HG03060 (cell line): ENCODE data around the gene KIR3DL2.
"Not testable (repeated sequence)": the region's sequence is repeated elsewhere in the genome, so short reads cannot be mapped to it uniquely, and the experiment has no call there.

Source experiments
- ATAC-seq: cut with Tn5 transposase; IDR thresholded peaks from one replicate; pipeline ENCODE4 v1.9.1; 2021; ENCODE audit warnings: low read depth, moderate number of reproducible peaks; ENCODE audit not compliant: unreplicated experiment

KIR3DL2 gene

DNA sequence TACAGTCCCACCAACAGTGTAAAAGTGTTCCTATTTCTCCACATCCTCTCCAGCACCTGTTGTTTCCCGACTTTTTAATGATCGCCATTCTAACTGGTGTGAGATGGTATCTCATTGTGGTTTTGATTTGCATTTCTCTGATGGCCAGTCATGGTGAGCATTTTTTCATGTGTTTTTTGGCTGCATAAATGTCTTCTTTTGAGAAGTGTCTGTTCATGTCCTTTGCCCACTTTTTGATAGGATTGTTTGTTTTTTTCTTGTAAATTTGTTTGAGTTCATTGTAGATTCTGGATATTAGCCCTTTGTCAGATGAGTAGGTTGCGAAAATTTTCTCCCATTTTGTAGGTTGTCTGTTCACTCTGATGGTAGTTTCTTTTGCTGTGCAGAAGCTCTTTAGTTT is 13.2 kb downstream of the KIR3DL2 start:
- not testable (repeated sequence) for ATAC-seq

GRCh38 chr19:54871696-54872095 is 21.5 kb downstream of the KIR3DL2 start:
- ATAC-seq, result no peak

GRCh38 chr19:54873990-54874389 is 23.7 kb downstream of the KIR3DL2 start, which contains the start of gene FCAR:
Gene FCAR, plus strand, starts transcription at chr19:54874235. Its CDS starts 55 bp downstream, at chr19:54874290.
- ATAC-seq, result no peak

- ATAC-seq, result no peak
These were observed 25.3 kb downstream of the KIR3DL2 start for GRCh38 chr19:54875506-54875905.

DNA sequence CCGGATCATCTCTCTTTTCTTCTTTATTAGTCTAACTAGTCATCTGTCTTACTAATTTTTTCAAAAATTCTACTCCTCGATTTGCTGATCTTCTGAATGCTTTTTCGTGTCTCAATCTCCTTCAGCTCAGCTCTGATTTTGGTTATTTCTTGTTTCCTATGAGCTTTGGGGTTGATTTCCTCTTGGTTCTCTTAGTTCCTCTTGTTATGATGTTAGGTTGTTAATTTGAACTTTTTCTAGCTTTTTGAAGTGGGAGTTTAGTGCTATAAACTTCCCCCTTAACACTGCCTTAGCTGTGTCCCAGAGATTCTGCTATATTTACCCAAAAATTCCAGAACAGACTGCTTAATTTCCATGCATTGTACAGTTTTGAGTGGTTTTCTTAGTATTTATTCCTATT is 27.2 kb downstream of the KIR3DL2 start:
- no peak for ATAC-seq

DNA sequence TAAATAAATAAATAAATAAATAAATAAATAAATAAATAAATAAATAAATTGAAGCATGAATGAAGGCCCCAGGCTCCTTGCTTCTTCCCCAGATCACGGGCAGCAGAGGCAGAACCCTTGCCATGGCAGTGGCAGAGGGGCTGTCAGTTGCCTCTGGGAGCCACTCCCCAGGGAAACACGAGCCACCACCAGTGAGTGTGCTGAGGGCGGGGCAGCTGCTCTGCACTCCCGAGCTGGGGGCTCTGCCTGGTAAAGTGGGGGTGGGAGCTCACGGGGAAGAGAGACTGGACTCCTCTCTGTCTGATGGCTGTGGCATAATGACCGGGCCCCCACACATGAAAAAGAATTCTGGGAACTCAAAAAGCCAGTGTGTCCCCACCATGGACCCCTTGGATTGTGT is 31.6 kb downstream of the KIR3DL2 start:
- ATAC-seq, result no peak

DNA sequence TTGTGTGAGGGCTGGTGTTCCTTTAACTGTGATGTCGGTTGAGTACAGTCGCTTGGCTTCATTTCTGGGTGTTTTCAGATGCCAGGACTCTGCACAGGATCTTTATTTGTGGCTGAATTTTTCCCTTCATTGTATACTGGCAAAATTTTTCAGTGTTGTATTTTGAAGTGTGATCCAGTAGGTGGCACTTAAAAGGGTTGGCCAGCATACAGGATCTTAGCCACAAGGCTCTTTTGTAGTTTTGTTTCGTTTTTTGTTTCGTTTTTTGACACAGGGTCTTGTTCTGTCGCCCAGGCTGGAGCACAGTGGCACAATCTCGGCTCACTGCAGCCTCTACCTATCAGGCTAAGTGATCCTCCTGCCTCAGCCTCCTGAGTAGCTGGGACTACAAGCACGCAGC is 32.5 kb downstream of the KIR3DL2 start:
- no peak for ATAC-seq

DNA sequence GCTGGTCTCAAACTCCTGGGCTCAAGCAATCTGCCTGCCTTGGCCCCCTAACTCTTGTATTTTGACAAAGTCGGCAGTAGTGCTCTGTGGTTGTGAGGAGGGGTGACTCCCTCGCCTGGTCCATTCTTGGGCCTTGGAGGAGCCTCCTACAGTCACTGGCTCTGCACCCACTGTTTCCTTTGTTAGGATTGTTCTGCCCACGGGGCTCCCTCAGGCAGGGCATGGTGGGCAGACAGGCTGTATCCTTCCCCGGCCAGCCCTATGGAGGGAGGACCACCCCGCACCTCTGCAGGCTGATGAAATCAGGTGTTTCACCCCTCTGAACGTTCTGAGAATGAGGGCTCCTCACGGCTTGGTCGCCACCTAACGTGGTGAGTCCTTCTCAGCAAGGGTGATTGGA is 33.0 kb downstream of the KIR3DL2 start:
- ATAC-seq, result no peak

DNA sequence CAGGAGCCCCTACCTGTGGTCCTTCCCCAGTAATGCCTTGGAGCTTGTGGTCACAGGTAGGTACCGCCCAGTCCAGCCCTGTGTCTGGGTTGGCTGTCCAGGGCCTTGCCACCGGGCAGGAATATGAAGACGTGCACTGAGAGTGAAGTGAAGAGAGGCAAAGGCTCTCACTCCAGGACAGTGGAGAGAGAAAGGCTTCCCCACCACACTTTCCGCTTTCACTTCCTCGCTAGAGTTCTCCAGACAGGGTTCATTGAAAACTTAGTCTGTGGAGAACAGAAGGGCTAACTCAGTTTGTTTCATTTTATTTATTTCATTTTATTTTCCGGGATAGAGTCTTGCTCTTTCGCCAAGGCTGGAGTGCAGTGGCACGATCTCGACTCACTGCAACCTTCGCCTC is 38.0 kb downstream of the KIR3DL2 start:
- no peak for ATAC-seq

- ATAC-seq, result no peak
These were observed 39.3 kb downstream of the KIR3DL2 start for GRCh38 chr19:54889566-54889965.

GRCh38 chr19:54893406-54893805 is 43.2 kb downstream of the KIR3DL2 start:
- ATAC-seq, result no peak

GRCh38 chr19:54894106-54894505 is 43.9 kb downstream of the KIR3DL2 start:
- ATAC-seq, result not testable (repeated sequence)

GRCh38 chr19:54896036-54896435 is 45.8 kb downstream of the KIR3DL2 start:
- ATAC-seq, result no peak

GRCh38 chr19:54898685-54899084 is 48.4 kb downstream of the KIR3DL2 start:
- ATAC-seq, result not testable (repeated sequence)

DNA sequence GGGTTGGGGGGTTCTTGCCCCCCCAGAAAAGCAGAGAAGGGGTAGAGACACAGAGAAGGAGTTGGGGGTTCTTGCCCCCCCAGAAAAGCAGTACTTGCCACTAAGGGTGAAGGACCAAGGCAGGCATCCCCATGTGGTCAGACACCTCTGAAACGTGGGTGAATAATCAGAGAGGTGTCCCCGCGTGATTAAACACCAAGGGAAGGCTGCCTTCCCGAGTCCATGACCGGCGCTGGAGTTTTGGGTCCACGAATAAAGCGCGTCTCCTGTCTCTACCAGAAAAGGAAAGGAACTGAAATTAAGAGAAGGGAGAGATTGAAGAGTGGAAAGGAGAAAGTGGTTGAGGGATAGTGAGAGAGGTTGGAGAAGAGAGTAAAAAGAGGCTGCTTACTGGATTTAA is 49.4 kb downstream of the KIR3DL2 start:
- not testable (repeated sequence) for ATAC-seq

DNA sequence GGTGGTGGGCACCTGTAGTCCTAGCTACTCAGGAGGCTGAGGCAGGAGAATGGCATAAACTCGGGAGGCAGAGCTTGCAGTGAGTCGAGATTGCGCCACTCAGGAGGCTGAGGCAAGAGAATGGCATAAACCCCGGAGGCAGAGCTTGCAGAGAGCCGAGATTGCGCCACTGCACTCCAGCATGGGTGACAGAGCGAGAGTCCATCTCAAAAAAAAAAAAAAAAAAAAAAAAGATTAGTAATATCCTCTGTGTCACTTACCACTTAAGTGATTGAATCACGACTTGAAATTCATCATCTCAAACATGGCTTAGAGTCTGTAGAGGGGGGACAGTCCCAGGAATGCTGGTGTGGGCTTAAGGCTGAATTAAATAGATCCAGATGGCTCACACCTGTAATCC is 50.9 kb downstream of the KIR3DL2 start:
- not testable (repeated sequence) for ATAC-seq

DNA sequence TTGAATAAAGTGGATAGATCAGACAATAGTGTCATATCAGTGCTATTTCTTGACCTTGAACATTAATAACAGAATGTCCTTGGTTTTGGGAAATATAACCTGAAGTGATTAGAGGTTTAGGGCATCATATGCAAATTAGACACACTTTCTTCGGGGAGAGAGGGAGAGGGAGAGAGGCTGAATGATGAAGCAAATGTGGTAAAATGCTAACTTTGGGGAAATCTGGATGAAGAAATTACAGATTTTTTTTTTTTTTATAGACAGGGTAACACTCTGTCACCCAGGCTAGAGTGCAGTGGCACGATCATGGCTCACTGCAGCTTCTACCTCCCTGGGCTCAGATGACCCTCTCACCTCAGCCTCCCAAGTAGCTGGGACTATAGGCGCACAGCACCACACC is 51.8 kb downstream of the KIR3DL2 start:
- no peak for ATAC-seq

DNA sequence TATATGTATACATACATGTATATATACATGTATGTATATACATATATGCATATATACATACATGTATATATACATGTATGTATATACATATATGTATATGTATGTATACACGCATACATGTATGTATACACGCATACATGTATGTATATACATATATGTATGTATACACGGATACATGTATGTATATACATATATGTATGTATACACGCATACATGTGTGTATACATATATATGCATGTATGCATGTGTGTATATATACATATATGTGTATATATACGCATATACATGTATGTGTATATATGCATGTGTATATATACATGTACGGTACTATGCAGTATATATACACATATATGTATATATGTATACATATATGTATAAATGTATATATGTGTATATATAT is 53.1 kb downstream of the KIR3DL2 start:
- no peak for ATAC-seq

GRCh38 chr19:54904261-54904660 is 54.0 kb downstream of the KIR3DL2 start:
- not testable (repeated sequence) for ATAC-seq

GRCh38 chr19:54905421-54905802 is 55.2 kb downstream of the KIR3DL2 start:
- ATAC-seq, result no peak

DNA sequence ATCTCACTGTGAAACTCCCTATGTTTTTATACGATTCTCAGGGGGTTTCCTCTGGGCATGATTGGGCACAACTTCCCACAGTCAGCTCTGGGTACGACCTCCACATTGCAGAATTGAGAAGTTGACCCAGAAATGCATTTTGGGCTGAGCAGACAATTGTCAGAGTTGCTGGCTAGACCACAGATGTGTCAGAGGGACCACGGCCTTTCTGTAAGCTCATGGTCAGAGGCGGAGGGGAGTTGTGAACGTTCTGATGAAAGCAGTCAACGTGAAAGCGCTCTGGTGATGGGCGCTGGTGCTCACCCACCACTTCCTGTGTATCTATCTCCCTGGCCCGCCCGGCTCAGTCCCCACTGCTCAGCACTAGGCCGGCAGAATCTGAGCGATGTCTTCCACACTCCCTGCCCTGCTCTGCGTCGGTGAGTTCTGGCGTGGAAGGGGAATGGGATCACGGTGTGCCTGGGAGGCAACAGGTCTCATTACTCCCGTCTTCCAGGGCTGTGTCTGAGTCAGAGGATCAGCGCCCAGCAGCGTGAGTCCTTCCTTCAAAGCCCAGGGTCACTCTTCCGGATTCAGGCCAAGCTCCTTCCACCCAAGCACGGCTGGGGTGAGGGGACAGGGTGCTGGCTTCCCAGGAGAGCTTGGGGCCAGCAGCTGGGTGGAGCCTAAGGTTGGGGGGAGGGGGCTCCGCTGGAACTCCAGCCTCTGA is 55.7 kb downstream of the KIR3DL2 start, which contains the start of gene NCR1:
NCR1 (plus strand) TSS at position 346 of the 709 bp plus-strand sequence; CDS start at position 386, 40 bp downstream.
- no peak for ATAC-seq

GRCh38 chr19:54906819-54907218 is 56.6 kb downstream of the KIR3DL2 start:
- no peak for ATAC-seq
